AG04450 (cell line): Measurements from ENCODE around the gene ITGA7. TPM values are rescaled to one million over a fixed set of nuclear protein-coding genes. Genes with fewer than 3 reads are reported as not detected.

ENCODE experiments used
- CTCF ChIA-PET: fragments of 300-600, 350-600 bp; formaldehyde crosslinking; extraction: SDS; loops from one replicate; lab custom pipeline; 2022; ENCODE audit warnings: antibody characterized with exemption, inconsistent platforms; lab: Charles Lee
- POLR2A ChIA-PET: fragments of 350-600 bp; formaldehyde crosslinking; extraction: SDS; loops from one replicate; lab custom pipeline; 2021; ENCODE audit warnings: antibody characterized with exemption, inconsistent platforms; lab: Yijun Ruan, JAX
- DNase-seq: peaks from one replicate; pipeline ENCODE4 v3.0.0-alpha.2; 2011; ENCODE audit warnings: low read depth, low spot score
- H3K27ac ChIP-seq: one replicate; pipeline ENCODE4 v1.5.1; 2012; ENCODE audit warnings: low read depth, low read length, control low read depth
- H3K27me3 ChIP-seq: one replicate; pipeline ENCODE4 v1.6.0; 2012; ENCODE audit warnings: low read length; ENCODE audit not compliant: control insufficient read depth, insufficient read depth
- H3K4me3 ChIP-seq: 2 replicates; pipeline ENCODE4 v1.5.1; 2011; ENCODE audit warnings: mild to moderate bottlenecking, low read depth, low read length, control low read depth
- H3K9me3 ChIP-seq: 2 replicates; pipeline ENCODE4 v1.5.1; 2012; ENCODE audit warnings: low read length; ENCODE audit not compliant: control insufficient read depth, insufficient read depth
- CTCF ChIP-seq: IDR thresholded peaks from 2 replicates; pipeline ENCODE4 v1.5.1; 2011; ENCODE audit warnings: low read depth, low read length, control low read depth, inconsistent platforms
- polyA plus RNA-seq: library from polyadenylated mRNA; depleted of rRNA; stranded (reverse); fragments of >200 nt; gene quantifications from 2 replicates; pipeline ENCODE4 v1.2.3, GENCODE V29; 2011

ITGA7 gene
- polyA plus RNA-seq, 1 experiment = 9.1 TPM

DNA sequence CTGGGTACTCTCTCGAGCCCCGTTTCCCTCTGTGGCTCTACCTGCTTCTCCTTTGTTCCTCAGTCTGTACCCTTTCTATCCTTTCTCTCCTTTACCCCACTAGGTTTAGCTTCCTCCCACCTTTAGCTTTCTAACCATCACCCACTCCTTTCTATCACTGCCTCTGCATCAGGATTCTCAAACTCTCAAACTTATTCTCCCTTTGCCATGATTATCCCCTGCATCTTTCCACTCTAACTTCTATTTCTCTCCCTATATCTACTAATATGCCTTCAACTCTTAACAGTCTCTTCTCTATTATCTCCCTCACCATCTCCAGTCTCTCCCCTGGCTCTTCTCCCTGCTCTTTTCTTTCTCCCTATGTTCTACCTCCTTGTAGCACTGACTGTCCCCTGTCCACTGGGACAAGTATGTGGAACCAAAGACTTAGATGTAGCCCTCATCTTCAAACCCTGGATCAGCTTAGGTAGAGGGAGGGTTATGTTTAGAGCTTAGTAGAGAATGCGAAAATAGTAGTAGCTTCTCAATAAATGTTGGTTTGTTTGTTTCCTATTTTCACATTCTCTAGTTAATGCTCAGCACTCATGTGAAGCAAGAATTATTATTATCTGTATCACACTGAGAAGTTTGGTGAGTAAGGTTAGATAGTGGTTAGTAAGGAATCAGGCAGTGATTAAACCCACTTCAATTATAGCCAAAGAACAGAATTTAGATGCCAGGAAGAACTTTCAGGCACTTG, 38.6 kb upstream of the ITGA7 start:
- Histone ChIP-seq H3K27ac (no peak overlapping the region), H3K4me3 (0 out of 2 replicates have a peak overlapping the region, but pooled peaks have one; percentile 22), H3K9me3 (no peaks in the 10 kb centered on the region; the same call in 1 of the 2 replicates), H3K27me3 (no peaks in the 10 kb centered on the region)
- no peak for DNase-seq
- CTCF ChIA-PET = interaction anchor here (2.2 to 3.9 kb wide), 2 partner anchors 8 to 194 kb away, joined by 9 to 32 read pairs; no protein-coding TSS in a partner anchor
- no peak for TF ChIP-seq CTCF
- POLR2A ChIA-PET = interaction anchor here (0.6 kb wide), 1 partner anchor 103 kb away, joined by 9 read pairs; no protein-coding TSS in a partner anchor

- no peak for DNase-seq
- no peak overlapping the region for H3K27ac ChIP-seq
- CTCF ChIA-PET = interaction anchor here (0.6 to 3.9 kb wide), 2 partner anchors 7 to 11 kb away, joined by 4 to 32 read pairs; no protein-coding TSS in a partner anchor
- peak overlapping the region; percentile 79 for H3K4me3 ChIP-seq
- no peak for TF ChIP-seq CTCF
- POLR2A ChIA-PET = no interaction called here
- H3K27me3 ChIP-seq = no peaks in the 10 kb centered on the region
- no peaks in the 10 kb centered on the region; the same call in 1 of the 2 replicates for H3K9me3 ChIP-seq
Observed at GRCh38 chr12:55745361-55746173, 37.9 kb upstream of the ITGA7 start.

- TF ChIP-seq CTCF = no peak
- POLR2A ChIA-PET = interaction anchor here (0.7 to 1.5 kb wide), 5 partner anchors 15 to 203 kb away, joined by 3 to 9 read pairs (median 3); partner anchors contain the start of genes CD63 and DNAJC14
Observed at GRCh38 chr12:55744340-55745030, 36.8 kb upstream of the ITGA7 start.

GRCh38 chr12:55743406-55744339, 36.0 kb upstream of the ITGA7 start:
- no peaks in the 10 kb centered on the region for H3K27me3 ChIP-seq
- TF ChIP-seq CTCF = 0 out of 2 replicates have a peak, but pooled peaks have one; percentile 6
- H3K27ac ChIP-seq = peak overlapping the region; percentile 65
- H3K4me3 ChIP-seq = peak overlapping the region; percentile 79
- ChIA-PET POLR2A (interaction anchor here (0.6 to 1.5 kb wide), 6 partner anchors 14 to 300 kb away, joined by 3 to 9 read pairs (median 3); partner anchors contain the start of genes CD63 and DNAJC14), CTCF (interaction anchor here (0.5 to 1.7 kb wide), 4 partner anchors 20 to 287 kb away, joined by 3 to 6 read pairs (median 4); partner anchors contain the start of genes ORMDL2 and RAB5B)
- H3K9me3 ChIP-seq = no peaks in the 10 kb centered on the region; the same call in 1 of the 2 replicates
- no peak for DNase-seq

More at GRCh38 chr12:55744340-55745030, 36.8 kb upstream of the ITGA7 start:
- peak overlapping the region; percentile 79 for H3K4me3 ChIP-seq
- CTCF ChIA-PET = interaction anchor here (0.5 to 1.7 kb wide), 3 partner anchors 20 to 286 kb away, joined by 3 to 6 read pairs (median 3); partner anchors contain the start of gene RAB5B
- H3K9me3 ChIP-seq = no peaks in the 10 kb centered on the region; the same call in 1 of the 2 replicates
- DNase-seq = no peak
- no peaks in the 10 kb centered on the region for H3K27me3 ChIP-seq
- H3K27ac ChIP-seq = no peak overlapping the region
